IPS DF 6.9 (cell line): Measurements from ENCODE around the gene BCL7A.

Experiments used
- DNase-seq: peaks from one replicate; pipeline ENCODE4 v3.0.0-alpha.2; 2013; ENCODE audit warnings: low read depth, low spot score
- H3K27ac ChIP-seq: one replicate; pipeline ENCODE4 v1.5.1; 2013; ENCODE audit warnings: low read length, control low read depth
- H3K27me3 ChIP-seq: 2 replicates; pipeline ENCODE4 v1.6.1; 2013; ENCODE audit warnings: mild to moderate bottlenecking, low read length; ENCODE audit not compliant: control insufficient read depth, insufficient read depth
- H3K36me3 ChIP-seq: 2 replicates; pipeline ENCODE4 v1.6.1; 2013; ENCODE audit warnings: low read length; ENCODE audit not compliant: control insufficient read depth, insufficient read depth
- H3K4me1 ChIP-seq: 2 replicates; pipeline ENCODE4 v1.6.1; 2013; ENCODE audit warnings: low read length; ENCODE audit not compliant: control insufficient read depth, insufficient read depth
- H3K4me3 ChIP-seq: 2 replicates; pipeline ENCODE4 v1.5.1; 2013; ENCODE audit warnings: mild to moderate bottlenecking, low read length
- H3K9me3 ChIP-seq: 2 replicates; pipeline ENCODE4 v1.6.1; 2013; ENCODE audit warnings: low read length, inconsistent platforms; ENCODE audit not compliant: control insufficient read depth, insufficient read depth
- WGBS: extraction: QIAGEN DNeasy Blood & Tissue Kit; methylation state at CpG from one replicate; pipeline ENCODE4 v1.1.7; 2013; ENCODE audit warnings: mixed read lengths, missing lambda C conversion rate; ENCODE audit not compliant: insufficient read length, insufficient coverage; 5-methylcytosine and 5-hydroxymethylcytosine counted together

The BCL7A gene

DNA sequence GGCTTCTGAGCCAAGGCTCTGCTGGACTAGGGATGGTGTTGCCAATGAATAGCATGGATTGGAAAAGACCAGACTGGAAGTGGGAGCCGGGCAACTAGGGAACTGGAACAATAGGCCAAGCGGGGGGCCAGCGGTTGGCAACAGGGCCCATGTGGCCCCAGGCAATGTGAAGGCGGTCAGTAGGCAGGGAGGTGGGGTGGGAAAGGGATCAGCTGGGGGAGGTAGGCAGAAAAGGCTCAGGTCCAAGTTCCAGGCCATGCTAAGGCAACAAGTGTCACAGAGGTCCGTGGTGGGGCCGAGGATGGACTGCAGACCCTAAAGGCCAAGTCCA, 42.0 kb downstream of the BCL7A start:
- no peak for DNase-seq
- Histone ChIP-seq H3K36me3 (no peaks in the 10 kb centered on the region), H3K9me3 (no peaks in the 10 kb centered on the region), H3K4me1 (peaks cover 7% of the 10 kb centered on the region; the same call in 1 of the 2 replicates), H3K27ac (no peak overlapping the region), H3K27me3 (no peaks in the 10 kb centered on the region), H3K4me3 (no peak overlapping the region)
- WGBS, result no CpG with 5 or more reads among the region's 6 CpGs

DNA sequence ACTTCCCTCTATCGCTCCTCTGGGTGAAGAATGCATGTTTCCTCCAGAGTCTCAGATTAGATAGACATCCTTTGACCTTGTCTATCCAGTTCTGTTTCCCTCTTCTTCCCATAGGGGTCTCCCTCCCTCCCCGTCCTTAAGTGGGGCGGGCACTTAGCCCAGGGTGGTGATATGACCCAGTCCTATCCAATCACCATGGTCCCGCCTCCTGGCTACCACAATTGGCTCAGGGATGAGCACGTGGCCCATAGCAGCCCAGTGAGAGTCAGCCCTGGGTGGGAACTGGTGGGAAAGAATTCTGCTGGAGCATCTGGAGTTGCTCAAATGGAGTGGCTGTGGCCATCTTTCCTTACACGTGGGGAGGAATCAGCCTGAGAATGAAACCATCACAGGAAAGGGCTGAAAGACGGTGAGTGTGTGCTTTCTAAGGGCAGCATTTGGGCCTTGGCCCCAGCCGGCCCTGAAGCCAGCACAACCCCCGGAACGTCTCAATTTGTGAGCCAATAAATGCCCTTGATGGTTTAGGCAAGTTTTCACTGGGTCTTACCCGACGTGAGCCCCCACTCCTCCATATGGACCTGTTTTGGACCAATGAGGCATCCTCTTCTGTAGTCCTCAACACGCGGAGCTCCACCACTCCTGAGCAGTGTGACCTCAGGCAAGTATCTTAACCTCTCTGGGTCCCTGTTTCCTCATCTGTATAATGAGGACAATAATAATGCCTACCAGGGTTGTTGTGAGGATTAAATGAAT, 42.5 kb downstream of the BCL7A start:
- WGBS, result no CpG with 5 or more reads among the region's 14 CpGs
- Histone ChIP-seq H3K27ac (no peak overlapping the region), H3K9me3 (no peaks in the 10 kb centered on the region), H3K4me1 (peaks cover 7% of the 10 kb centered on the region; the same call in 1 of the 2 replicates), H3K36me3 (no peaks in the 10 kb centered on the region), H3K4me3 (no peak overlapping the region), H3K27me3 (no peaks in the 10 kb centered on the region)
- DNase-seq, result peak; percentile 97

DNA sequence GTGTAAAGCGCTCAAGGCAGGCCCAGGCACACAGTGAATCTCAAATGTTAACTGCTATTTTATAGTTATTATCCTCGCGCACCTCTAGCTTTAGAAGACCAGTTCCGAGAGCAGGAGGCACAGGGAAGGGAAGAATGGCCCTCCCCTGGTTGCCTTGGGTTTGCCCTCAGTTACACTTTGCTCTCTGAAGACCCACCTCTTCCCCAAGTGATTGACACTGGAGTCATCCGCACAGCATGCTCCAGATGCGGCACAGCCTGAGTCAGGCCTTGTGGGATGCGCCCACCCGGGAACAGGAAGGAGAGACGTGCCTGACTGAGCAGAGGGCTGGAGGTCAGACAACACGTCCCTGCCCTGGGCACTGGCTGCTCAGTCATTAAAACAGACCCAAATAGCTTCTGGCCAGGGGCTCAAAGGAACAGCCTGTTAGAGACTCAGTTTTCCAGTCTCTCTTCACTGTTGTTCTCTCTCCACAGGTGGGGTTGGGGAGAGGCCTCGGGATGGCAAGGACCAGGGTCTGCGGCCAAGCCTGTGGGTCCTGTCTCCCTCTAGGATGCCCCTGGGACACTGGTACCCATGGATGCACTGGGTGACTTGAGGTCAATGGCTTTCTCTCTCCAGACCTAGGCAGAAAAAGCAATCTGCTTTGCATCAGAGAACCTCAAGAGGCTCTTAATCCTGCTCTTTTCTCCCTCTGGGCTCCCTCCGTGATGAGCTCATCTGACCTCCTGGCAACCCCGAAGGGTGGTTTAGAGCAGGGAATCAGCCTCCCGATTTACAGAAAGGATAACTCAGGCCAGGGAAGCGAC, 43.3 kb downstream of the BCL7A start:
- H3K4me1 ChIP-seq, result peaks cover 7% of the 10 kb centered on the region; the same call in 1 of the 2 replicates
- no peak overlapping the region for H3K4me3 ChIP-seq
- H3K27me3 ChIP-seq, result no peaks in the 10 kb centered on the region
- no peak for DNase-seq
- no peaks in the 10 kb centered on the region for H3K36me3 ChIP-seq
- no peak overlapping the region for H3K27ac ChIP-seq
- WGBS, result no CpG with 5 or more reads among the region's 16 CpGs
- no peaks in the 10 kb centered on the region for H3K9me3 ChIP-seq

DNA sequence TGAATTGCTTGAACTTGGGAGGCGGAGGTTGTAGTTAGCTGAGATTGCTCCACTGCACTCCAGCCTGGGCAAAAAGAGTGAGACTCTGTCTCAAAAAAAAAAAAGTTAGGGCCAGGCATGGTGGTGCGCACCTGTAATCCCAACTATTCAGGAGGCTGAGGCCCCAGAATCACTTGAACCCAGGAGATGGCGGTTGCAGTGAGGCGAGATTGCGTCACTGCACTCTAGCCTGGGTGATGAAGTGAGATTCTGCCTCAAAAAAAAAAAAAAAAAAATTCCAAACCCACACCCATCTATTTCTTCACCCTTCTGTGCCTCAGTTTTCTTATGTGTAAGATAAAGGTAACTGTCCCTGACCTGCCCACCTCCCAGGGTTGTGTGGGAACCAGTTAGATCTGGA, 45.9 kb downstream of the BCL7A start:
- Histone ChIP-seq H3K4me3 (no peak overlapping the region), H3K36me3 (no peaks in the 10 kb centered on the region), H3K9me3 (no peaks in the 10 kb centered on the region), H3K27ac (no peak overlapping the region), H3K4me1 (peaks cover 7% of the 10 kb centered on the region; the same call in 1 of the 2 replicates), H3K27me3 (no peaks in the 10 kb centered on the region)
- no peak for DNase-seq
- WGBS, result no CpG with 5 or more reads among the region's 5 CpGs

DNA sequence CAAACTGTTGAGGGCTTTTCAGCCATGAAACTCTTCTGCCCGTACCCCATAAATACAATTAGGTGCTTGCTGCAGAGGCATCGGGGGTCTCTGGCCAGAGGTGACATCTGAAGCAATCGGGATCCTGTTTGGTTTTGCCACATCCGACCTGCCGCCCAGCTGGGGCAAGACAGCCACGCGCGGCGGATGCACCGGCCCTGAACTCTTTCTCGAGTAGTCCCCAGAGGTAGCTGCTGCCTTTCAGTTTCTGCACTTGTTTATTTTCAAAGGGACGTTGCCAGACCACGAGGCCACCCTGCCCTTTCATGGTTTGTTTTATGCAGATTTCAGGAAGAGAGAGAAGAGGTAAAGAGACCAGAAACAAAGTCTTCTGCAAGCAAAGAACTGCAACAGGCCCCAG, 46.3 kb downstream of the BCL7A start:
- Histone ChIP-seq H3K27me3 (no peaks in the 10 kb centered on the region), H3K9me3 (no peaks in the 10 kb centered on the region), H3K4me3 (no peak overlapping the region), H3K4me1 (peaks cover 7% of the 10 kb centered on the region; the same call in 1 of the 2 replicates), H3K27ac (no peak overlapping the region), H3K36me3 (no peaks in the 10 kb centered on the region)
- WGBS, result no CpG with 5 or more reads among the region's 13 CpGs
- DNase-seq, result no peak

DNA sequence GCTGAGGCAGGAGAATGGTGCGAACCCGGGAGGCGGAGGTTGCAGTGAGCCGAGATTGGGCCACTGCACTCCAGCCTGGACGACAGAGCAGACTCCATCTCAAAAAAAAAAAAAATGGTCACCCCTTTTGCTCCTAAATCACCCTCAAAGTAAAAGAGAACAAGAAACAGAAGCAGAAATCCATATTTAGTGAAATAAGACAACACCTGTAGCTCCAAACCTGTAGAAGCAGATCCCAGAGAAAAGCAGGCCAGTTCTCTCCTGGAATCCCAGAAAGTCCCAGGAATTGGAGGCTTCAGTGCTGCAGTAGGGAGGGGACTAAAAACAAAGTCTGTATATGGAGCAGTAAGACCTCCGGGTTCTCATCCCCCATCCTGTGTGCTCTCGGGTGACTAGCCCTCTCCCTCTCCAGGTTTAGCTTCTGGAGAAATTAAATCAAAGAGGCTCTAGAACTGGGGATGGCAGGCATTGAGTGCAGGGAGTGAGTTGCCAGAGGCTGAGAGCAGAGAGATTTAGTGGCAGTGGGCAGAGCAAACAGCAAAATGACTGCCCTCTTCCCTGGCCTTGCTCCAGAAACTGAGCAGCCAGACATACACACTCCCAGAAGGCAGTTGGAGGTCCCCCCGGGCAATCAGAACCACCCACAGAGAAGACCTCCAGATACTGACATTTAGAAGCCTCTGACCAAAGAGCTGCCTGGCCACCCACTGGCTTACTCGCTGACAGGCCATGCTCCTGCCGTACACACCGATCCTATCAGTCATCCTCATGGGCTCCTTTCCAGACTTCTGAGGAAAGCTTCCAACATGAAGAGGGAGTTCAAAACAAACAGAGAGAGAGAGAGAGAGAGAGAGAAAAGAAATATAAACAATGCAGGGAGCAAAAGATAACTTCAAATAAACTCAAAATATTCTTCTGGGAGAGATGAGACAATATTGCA, 50.6 kb downstream of the BCL7A start:
- Histone ChIP-seq H3K4me1 (no peaks in the 10 kb centered on the region), H3K4me3 (no peak overlapping the region), H3K27me3 (no peaks in the 10 kb centered on the region), H3K36me3 (no peaks in the 10 kb centered on the region), H3K9me3 (no peaks in the 10 kb centered on the region), H3K27ac (no peak overlapping the region)
- DNase-seq, result no peak
- no CpG with 5 or more reads among the region's 11 CpGs for WGBS

DNA sequence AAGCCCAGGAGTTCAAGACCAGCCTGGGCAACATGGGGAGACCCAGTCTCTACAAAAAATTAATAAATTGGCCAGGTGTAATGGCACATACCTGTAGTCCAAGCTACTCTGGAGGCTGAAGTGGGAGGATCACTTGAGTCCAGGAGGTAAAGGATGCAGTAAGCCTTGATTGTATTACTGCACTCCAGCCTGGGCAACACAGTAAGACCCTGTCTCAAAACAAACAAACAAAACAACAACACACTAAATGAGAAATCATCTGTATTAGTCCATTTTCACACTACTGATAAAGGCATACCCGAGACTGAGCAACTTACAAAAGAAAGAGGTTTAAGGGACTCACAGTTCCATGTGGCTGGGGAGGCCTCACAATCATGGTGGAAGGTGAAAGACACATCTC, 52.1 kb downstream of the BCL7A start:
- DNase-seq, result no peak
- Histone ChIP-seq H3K27ac (no peak overlapping the region), H3K4me1 (no peaks in the 10 kb centered on the region), H3K4me3 (no peak overlapping the region), H3K9me3 (no peaks in the 10 kb centered on the region), H3K27me3 (no peaks in the 10 kb centered on the region), H3K36me3 (no peaks in the 10 kb centered on the region)
- WGBS, result no CpG with 5 or more reads among the region's 1 CpG

DNA sequence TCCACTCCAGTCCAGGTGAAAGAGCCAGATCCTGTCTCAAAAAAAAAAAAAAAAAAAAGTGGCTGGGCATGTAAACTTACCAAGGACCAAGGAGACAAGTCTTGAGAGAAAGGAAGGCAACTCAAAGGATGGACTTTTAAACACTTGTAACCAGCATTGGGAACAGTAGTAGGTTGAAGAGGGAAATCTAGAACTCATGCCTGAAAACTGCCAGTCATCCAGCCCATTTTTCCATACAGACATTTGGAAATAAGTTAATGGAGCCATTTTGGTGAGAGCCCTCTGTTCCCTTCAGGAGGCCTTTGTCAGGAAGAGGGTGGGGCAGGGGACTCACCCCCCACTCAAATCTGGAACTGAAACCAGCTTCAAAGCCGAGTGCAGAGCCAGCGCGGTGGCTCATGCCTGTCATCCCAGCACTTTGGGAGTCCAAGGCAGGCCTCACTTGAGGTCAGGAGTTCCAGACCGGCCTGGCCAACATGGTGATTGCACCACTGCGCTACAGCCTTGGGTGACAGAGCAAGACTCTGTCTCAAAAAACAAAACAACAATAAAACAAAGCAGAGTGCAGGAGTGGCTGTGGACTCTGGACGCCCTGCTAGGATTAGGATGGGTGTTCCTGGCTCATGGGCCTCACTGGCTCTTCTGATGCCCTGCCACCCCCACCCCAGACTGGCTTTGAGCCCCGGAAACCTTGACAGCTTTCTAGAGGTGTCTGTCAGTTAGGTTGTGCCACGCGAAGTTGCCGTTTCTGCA, 55.2 kb downstream of the BCL7A start:
- Histone ChIP-seq H3K4me1 (no peaks in the 10 kb centered on the region; the same call in 1 of the 2 replicates), H3K4me3 (no peak overlapping the region), H3K36me3 (no peaks in the 10 kb centered on the region), H3K9me3 (no peaks in the 10 kb centered on the region), H3K27ac (no peak overlapping the region), H3K27me3 (no peaks in the 10 kb centered on the region; the same call in 1 of the 2 replicates)
- WGBS, result no CpG with 5 or more reads among the region's 10 CpGs
- DNase-seq, result no peak

DNA sequence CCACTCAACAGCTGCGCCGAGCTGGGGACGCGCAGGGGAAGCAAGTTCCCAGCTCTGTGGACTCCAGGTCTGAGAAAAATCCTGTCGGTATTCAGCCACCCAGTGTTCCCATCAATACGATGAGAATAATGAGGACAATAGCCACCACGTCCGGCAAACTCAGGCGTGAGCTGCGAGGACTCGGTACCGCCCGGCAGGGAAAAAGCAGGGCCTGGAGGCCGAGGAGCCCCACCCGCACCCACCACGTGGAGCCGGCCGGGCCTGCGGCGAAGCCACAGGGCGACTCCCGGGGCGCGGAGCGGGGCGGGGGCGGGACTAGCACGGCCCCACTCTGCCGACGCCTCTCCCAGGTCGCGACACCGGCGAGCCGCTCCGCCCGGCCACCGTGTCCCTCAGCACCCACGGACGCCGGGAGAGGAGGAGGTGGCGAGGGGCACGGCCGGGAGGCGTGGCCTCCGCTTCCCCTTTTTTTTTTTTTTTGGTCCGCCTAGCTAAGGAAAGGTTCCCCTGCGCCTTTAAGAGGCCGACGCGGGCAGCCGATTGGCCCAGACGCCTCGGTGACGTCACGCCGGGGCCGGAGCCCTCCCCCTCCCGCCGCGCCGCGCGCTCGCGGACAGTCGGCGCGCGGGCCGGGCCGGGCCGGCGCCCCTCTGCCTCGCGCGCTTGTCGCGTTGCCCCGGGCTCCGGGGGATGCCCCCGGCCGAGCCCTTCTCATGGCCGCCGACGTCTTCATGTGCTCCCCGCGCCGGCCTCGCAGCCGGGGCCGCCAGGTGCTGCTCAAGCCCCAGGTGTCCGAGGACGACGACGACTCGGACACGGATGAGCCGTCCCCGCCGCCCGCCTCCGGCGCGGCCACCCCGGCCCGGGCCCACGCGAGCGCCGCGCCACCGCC, 56.7 kb downstream of the BCL7A start, which contains the start of gene MLXIP:
MLXIP (plus strand) TSS at position 616 of the 892 bp plus-strand sequence; CDS start at position 714, 98 bp downstream.
- H3K27ac ChIP-seq, result no peak within 1 kb of the TSS
- peak within 1 kb of the TSS; percentile 70; the same call in 1 of the 2 replicates for H3K4me3 ChIP-seq
- no peaks in the 10 kb centered on the region for H3K36me3 ChIP-seq
- no peaks in the 10 kb centered on the region; the same call in 1 of the 2 replicates for H3K27me3 ChIP-seq
- DNase-seq, result no peak
- no peaks in the 10 kb centered on the region for H3K9me3 ChIP-seq
- WGBS, result no CpG with 5 or more reads among the region's 113 CpGs
- no peaks in the 10 kb centered on the region; the same call in 1 of the 2 replicates for H3K4me1 ChIP-seq
